PC-3 (cell line): ENCODE measurements around the gene PGM2L1. TPM values are rescaled to one million over a fixed set of nuclear protein-coding genes. Genes with fewer than 3 reads are reported as not detected.

Experiments used
- ATAC-seq: fragments of 200-7000 bp; cut with Tn5 transposase; 2 replicates; pipeline ENCODE4 v1.9.1; 2020; ENCODE audit warnings: mild to moderate bottlenecking, moderate library complexity
- Bru-seq: library from RNA; stranded (reverse); fragments of 400-500 nt; gene quantifications from one replicate; lab custom pipeline; 2021; lab: Mats Ljungman, UMichigan
- BruChase-seq, 2 experiments: library from RNA; stranded (reverse); fragments of 400-500 nt; gene quantifications; one replicate each; lab custom pipeline; 2021; lab: Mats Ljungman, UMichigan
- BruUV-seq: library from RNA; stranded (reverse); fragments of 400-500 nt; replicated peaks from 2 replicates; lab custom pipeline; 2021; lab: Mats Ljungman, UMichigan
- CTCF ChIA-PET: fragments of 300-600 bp; sonication (Branson Sonifier 250); formaldehyde crosslinking; loops from one replicate; lab custom pipeline; 2022; ENCODE audit warnings: antibody characterized with exemption; lab: Charles Lee
- POLR2A ChIA-PET: fragments of 300-600 bp; sonication (Branson Sonifier 250); formaldehyde crosslinking; loops from one replicate; lab custom pipeline; 2022; ENCODE audit warnings: antibody characterized with exemption; ENCODE audit not compliant: unreplicated experiment; lab: Charles Lee
- DNase-seq: peaks from one replicate; pipeline ENCODE4 v3.0.0-alpha.2; 2015
- H2AFZ ChIP-seq: fragments of 300-600 bp; sonication (generic); 2 replicates; pipeline ENCODE4 v1.6.0; 2016; ENCODE audit warnings: antibody characterized with exemption, low read length
- H3F3A ChIP-seq: fragments of 300-600 bp; sonication (generic); one replicate; pipeline ENCODE4 v1.6.0; 2017; ENCODE audit warnings: antibody characterized with exemption, low read length, control low read depth, mild to moderate bottlenecking; ENCODE audit not compliant: unreplicated experiment
- H3K27ac ChIP-seq: fragments of 300-600 bp; sonication (generic); 2 replicates; pipeline ENCODE4 v1.5.1; 2016; ENCODE audit warnings: mild to moderate bottlenecking, low read length
- H3K27me3 ChIP-seq: fragments of 300-600 bp; sonication (generic); 2 replicates; pipeline ENCODE4 v1.6.1; 2016; ENCODE audit warnings: low read length, mixed read lengths
- H3K36me3 ChIP-seq: fragments of 300-600 bp; sonication (generic); 2 replicates; pipeline ENCODE4 v1.6.1; 2016; ENCODE audit warnings: low read depth, mixed run types, low read length, mixed read lengths
- H3K4me1 ChIP-seq: fragments of 300-600 bp; sonication (generic); 2 replicates; pipeline ENCODE4 v1.5.1; 2016; ENCODE audit warnings: low read length; ENCODE audit not compliant: insufficient read depth
- H3K4me2 ChIP-seq: fragments of 300-600 bp; sonication (generic); 2 replicates; pipeline ENCODE4 v1.6.0; 2016; ENCODE audit warnings: low read length
- H3K4me3 ChIP-seq: fragments of 300-600 bp; sonication (generic); 2 replicates; pipeline ENCODE4 v1.5.1; 2016; ENCODE audit warnings: mild to moderate bottlenecking, low read length, mixed read lengths
- H3K79me2 ChIP-seq: fragments of 300-600 bp; sonication (generic); 2 replicates; pipeline ENCODE4 v1.6.1; 2017; ENCODE audit warnings: low read length, mixed read lengths
- H3K9ac ChIP-seq: fragments of 300-600 bp; sonication (generic); 2 replicates; pipeline ENCODE4 v1.6.0; 2016; ENCODE audit warnings: mild to moderate bottlenecking, low read length
- H3K9me2 ChIP-seq: fragments of 300-600 bp; sonication (generic); replicated peaks from 2 replicates; pipeline ENCODE4 v1.6.1; 2016; ENCODE audit warnings: mixed run types, low read length, mixed read lengths
- H3K9me3 ChIP-seq: fragments of 300-600 bp; sonication (generic); 2 replicates; pipeline ENCODE4 v1.6.1; 2016; ENCODE audit warnings: low read length, mixed read lengths
- H4K20me1 ChIP-seq: fragments of 300-600 bp; sonication (generic); 2 replicates; pipeline ENCODE4 v1.6.1; 2016; ENCODE audit warnings: low read length, mixed read lengths
- CTCF ChIP-seq: fragments of 300-600 bp; sonication (generic); conservative IDR thresholded peaks from 2 replicates; pipeline ENCODE4 v1.5.1; 2017; ENCODE audit warnings: antibody characterized with exemption, low read depth, mild to moderate bottlenecking, low read length
- EZH2 ChIP-seq: fragments of 300-600 bp; sonication (generic); IDR thresholded peaks from one replicate; pipeline ENCODE4 v1.6.1; 2017; ENCODE audit warnings: antibody characterized with exemption, mild to moderate bottlenecking, low read length; ENCODE audit not compliant: unreplicated experiment
- EZH2phosphoT487 ChIP-seq: fragments of 300-600 bp; sonication (generic); IDR thresholded peaks from 2 replicates; pipeline ENCODE4 v1.6.1; 2018; ENCODE audit warnings: mild to moderate bottlenecking, antibody characterized with exemption, low read length, borderline replicate concordance
- intact Hi-C: fragments of 100-400 bp; cut with micrococcal nuclease; formaldehyde crosslinking; loops from 2 replicates; pipeline ENCODE4 v1.9.0; 2023
- long read RNA-seq: library from polyadenylated mRNA; unstranded; transcript quantifications from one replicate; pipeline ENCODE4 v2.0.0, GENCODE V29; 2021; ENCODE audit not compliant: unreplicated experiment
- total RNA-seq: library from RNA; depleted of rRNA; stranded (reverse); fragments of >200 nt; gene quantifications from 2 replicates; pipeline ENCODE4 v1.2.3, GENCODE V29; 2014; rRNA removed

The PGM2L1 gene
- 1.9 and 2.0 TPM in 2 replicates for total RNA-seq
- percentile 63 among the genes with signal in this experiment for Bru-seq, nascent RNA
- percentile 67 among the genes with signal in this experiment for BruChase-seq, experiment 1, labeled RNA remaining after a 6-hour chase
- BruChase-seq, experiment 2, labeled RNA remaining after a 2-hour chase, result percentile 60 among the genes with signal in this experiment
- long read RNA-seq, full-length matches to known transcripts, result 24 of 31 reads
- long read RNA-seq, partial matches to known transcripts, result 1 of 31 reads
- long read RNA-seq, other reads (novel, unspliced or antisense), result 6 of 31 reads

- Histone ChIP-seq H3K27ac (peak within 1 kb of the TSS; percentile 63), H3K4me3 (peak within 1 kb of the TSS; percentile 85), H3K4me1 (peaks cover 11% of the 10 kb centered on the region), H3K9ac (peak within 1 kb of the TSS; percentile 76), H3K9me2 (no peaks in the 10 kb centered on the region), H4K20me1 (no peaks in the 10 kb centered on the region), H3K4me2 (peak within 1 kb of the TSS; percentile 92), H3K79me2 (no peaks in the 10 kb centered on the region), H3K9me3 (no peaks in the 10 kb centered on the region), H3F3A (no peaks in the 10 kb centered on the region), H2AFZ (peak within 1 kb of the TSS; percentile 93), H3K36me3 (no peaks in the 10 kb centered on the region), H3K27me3 (no peaks in the 10 kb centered on the region)
- ATAC-seq, result peak; percentile 89
- peak; percentile 97 for DNase-seq
- intact Hi-C loops, result loop anchor here (1.0 kb wide), 1 partner anchor 20 kb away; no protein-coding TSS in a partner anchor
- BruUV-seq, result no TSS peak
- no peak for TF ChIP-seq CTCF
- no peak for TF ChIP-seq EZH2phosphoT487
- no peak for TF ChIP-seq EZH2
- ChIA-PET POLR2A (interaction anchor here (0.5 to 0.7 kb wide), 3 partner anchors 40 to 160 kb away, joined by 3 to 4 read pairs (median 3); no protein-coding TSS in a partner anchor), CTCF (interaction anchor here (0.7 to 1.3 kb wide), 3 partner anchors 9 to 143 kb away, joined by 3 read pairs; no protein-coding TSS in a partner anchor)
Observed at GRCh38 chr11:74398244-74399159, at the start of gene PGM2L1. Gene PGM2L1 (minus strand): TSS chr11:74398433. CDS start chr11:74398161, 272 bp downstream.

- no TSS peak for BruUV-seq
- peaks cover 11% of the 10 kb centered on the region for H3K4me1 ChIP-seq
- H3K27me3 ChIP-seq, result no peaks in the 10 kb centered on the region
- H3K27ac ChIP-seq, result no peak overlapping the region
- TF ChIP-seq EZH2, result no peak
- no peak for TF ChIP-seq EZH2phosphoT487
- H3K4me2 ChIP-seq, result no peak overlapping the region
- intact Hi-C loops, result loop anchor here (10.0 kb wide), 2 partner anchors 383 to 483 kb away; no protein-coding TSS in a partner anchor
- no peaks in the 10 kb centered on the region for H3K36me3 ChIP-seq
- no peak overlapping the region for H3K4me3 ChIP-seq
- no peak for ATAC-seq
- H2AFZ ChIP-seq, result no peak overlapping the region
- peaks cover 2% of the 10 kb centered on the region for H3F3A ChIP-seq
- H4K20me1 ChIP-seq, result no peaks in the 10 kb centered on the region
- CTCF ChIA-PET, result interaction anchor here (0.7 kb wide), 1 partner anchor 192 kb away, joined by 3 read pairs; no protein-coding TSS in a partner anchor
- no peaks in the 10 kb centered on the region for H3K9me3 ChIP-seq
- no peak overlapping the region for H3K9ac ChIP-seq
- POLR2A ChIA-PET, result no interaction called here
- no peaks in the 10 kb centered on the region for H3K9me2 ChIP-seq
- H3K79me2 ChIP-seq, result no peaks in the 10 kb centered on the region
- DNase-seq, result no peak
Observed at GRCh38 chr11:74447720-74448119, 49.5 kb upstream of the PGM2L1 start.

GRCh38 chr11:74446532-74446938, 48.3 kb upstream of the PGM2L1 start:
- intact Hi-C loops, result loop anchor here (10.0 kb wide), 2 partner anchors 382 to 482 kb away; no protein-coding TSS in a partner anchor
- Histone ChIP-seq H3K9ac (no peak overlapping the region), H3K79me2 (no peaks in the 10 kb centered on the region), H3K36me3 (no peaks in the 10 kb centered on the region), H3K4me2 (no peak overlapping the region), H3K9me2 (no peaks in the 10 kb centered on the region), H3K4me3 (no peak overlapping the region), H3K9me3 (no peaks in the 10 kb centered on the region), H3K27ac (no peak overlapping the region), H3F3A (peaks cover 3% of the 10 kb centered on the region), H3K4me1 (peaks cover 18% of the 10 kb centered on the region), H2AFZ (no peak overlapping the region), H4K20me1 (no peaks in the 10 kb centered on the region), H3K27me3 (no peaks in the 10 kb centered on the region)
- DNase-seq (no peak), ATAC-seq (no peak)
- POLR2A ChIA-PET, result no interaction called here
- no TSS peak for BruUV-seq
- no peak for TF ChIP-seq EZH2
- no peak for TF ChIP-seq CTCF
- TF ChIP-seq EZH2phosphoT487, result no peak
- CTCF ChIA-PET, result no interaction called here
